Keratinocyte (primary cell): ENCODE results near the gene TWSG1. TPM values are rescaled to one million over a fixed set of nuclear protein-coding genes. Genes with fewer than 3 reads are reported as not detected.

Experiments
- DNase-seq: peaks from one replicate; pipeline ENCODE4 v3.0.0-alpha.2; 2011; ENCODE audit warnings: low read depth, missing footprints, low spot score
- FAIRE-seq: peaks from 2 replicates; lab custom pipeline; 2011; peaks lifted over from hg19 to GRCh38; lab: Jason Lieb, UNC
- H2AFZ ChIP-seq: 2 replicates; pipeline ENCODE4 v1.6.0; 2012; ENCODE audit warnings: low read length, control low read depth, inconsistent platforms; ENCODE audit not compliant: control insufficient read depth
- H3K27ac ChIP-seq: 2 replicates; pipeline ENCODE4 v1.5.1; 2011; ENCODE audit warnings: low read length; ENCODE audit not compliant: control insufficient read depth, insufficient read depth
- H3K27me3 ChIP-seq: 3 replicates; pipeline ENCODE4 v1.6.0; 2011; ENCODE audit warnings: low read length; ENCODE audit not compliant: control insufficient read depth, insufficient read depth; ENCODE audit errors: extremely low read depth
- H3K36me3 ChIP-seq, 2 experiments: 2 replicates in 1 of 2; 3 replicates in 1 of 2; pipeline ENCODE4 v1.5.1; 2011; ENCODE audit warnings: low read length in 2 of 2, mild to moderate bottlenecking in 1 of 2; ENCODE audit not compliant: control insufficient read depth in 2 of 2, insufficient read depth in 2 of 2; ENCODE audit errors: extremely low read depth in 1 of 2
- H3K4me1 ChIP-seq: 3 replicates; pipeline ENCODE4 v1.5.1; 2011; ENCODE audit warnings: low read length; ENCODE audit not compliant: control insufficient read depth, insufficient read depth; ENCODE audit errors: extremely low read depth
- H3K4me2 ChIP-seq: 3 replicates; pipeline ENCODE4 v1.6.0; 2011; ENCODE audit warnings: low read depth, low read length; ENCODE audit not compliant: control insufficient read depth, insufficient read depth; ENCODE audit errors: extremely low read depth
- H3K4me3 ChIP-seq, 3 experiments: fragments of 200-600 bp in 1 of 3; sonication (generic) in 1 of 3; 2 replicates in 2 of 3; 3 replicates in 1 of 3; pipeline ENCODE4 v1.5.1; 2011 to 2016; ENCODE audit warnings: low read length in 3 of 3, mild to moderate bottlenecking in 3 of 3, control low read depth in 2 of 3, inconsistent platforms in 1 of 3, low read depth in 1 of 3, mixed read lengths in 1 of 3, mixed run types in 1 of 3, moderate library complexity in 1 of 3; ENCODE audit not compliant: control insufficient read depth in 2 of 3, insufficient read depth in 2 of 3; ENCODE audit errors: extremely low read depth in 1 of 3
- H3K79me2 ChIP-seq: 2 replicates; pipeline ENCODE4 v1.6.0; 2012; ENCODE audit warnings: low read length; ENCODE audit not compliant: control insufficient read depth, insufficient read depth
- H3K9ac ChIP-seq: 3 replicates; pipeline ENCODE4 v1.6.0; 2011; ENCODE audit warnings: low read length; ENCODE audit not compliant: control insufficient read depth, insufficient read depth; ENCODE audit errors: extremely low read depth
- H3K9me1 ChIP-seq: 3 replicates; pipeline ENCODE4 v1.6.0; 2011; ENCODE audit warnings: low read length; ENCODE audit not compliant: control insufficient read depth, insufficient read depth; ENCODE audit errors: extremely low read depth
- H3K9me3 ChIP-seq: 2 replicates; pipeline ENCODE4 v1.5.1; 2012; ENCODE audit warnings: low read depth, low read length; ENCODE audit not compliant: control insufficient read depth
- H4K20me1 ChIP-seq: 3 replicates; pipeline ENCODE4 v1.6.0; 2011; ENCODE audit warnings: low read length; ENCODE audit not compliant: control insufficient read depth, insufficient read depth; ENCODE audit errors: extremely low read depth
- CTCF ChIP-seq, 3 experiments: IDR thresholded peaks in 1 of 3; conservative IDR thresholded peaks in 1 of 3; optimal IDR thresholded peaks in 1 of 3; 2 replicates in 2 of 3; 3 replicates in 1 of 3; pipeline versions ENCODE3 to v1.5.1; 2011; ENCODE audit warnings: low read length in 3 of 3, mild to moderate bottlenecking in 3 of 3, moderate library complexity in 2 of 3, control low read depth in 1 of 3, inconsistent platforms in 1 of 3; ENCODE audit not compliant: insufficient read depth in 2 of 3; ENCODE audit errors: extremely low read depth in 1 of 3
- EZH2 ChIP-seq: IDR thresholded peaks from one replicate; pipeline ENCODE4 v1.6.1; 2012; ENCODE audit warnings: inconsistent platforms, mild to moderate bottlenecking, low read length, moderate library complexity
- dilution Hi-C: fragments of 300-500 bp; cut with MboI; formaldehyde crosslinking; loops from one replicate; pipeline ENCODE4 v1.7.0; 2020; ENCODE audit warnings: low sequenced_read_pairs; ENCODE audit not compliant: extremely low pct_ligation_motif_present
- polyA plus RNA-seq, 5 experiments: library from polyadenylated mRNA; depleted of rRNA in 3 of 5; stranded (reverse) in 3 of 5; stranded (forward) in 1 of 5; unstranded in 1 of 5; fragments of >200 nt; gene quantifications; 1 replicate in 1 of 5; 2 replicates in 3 of 5; 3 replicates in 1 of 5; pipeline versions ENCODE4 v1.2.1 to v1.2.3, GENCODE V29; 2011 to 2012; ENCODE audit warnings: missing spikeins in 2 of 5, low read depth in 1 of 5, low replicate concordance in 1 of 5

Gene TWSG1
- polyA plus RNA-seq, 1 donor (not counting 4 experiments of a cell fraction or from before 2014, with no cell fraction given), result 46.9 TPM

GRCh38 chr18:9444549-9444948 is 110.0 kb downstream of the TWSG1 start:
- H3K9me3 ChIP-seq, result peaks cover 3% of the 10 kb centered on the region
- H3K9me1 ChIP-seq, result no peaks in the 10 kb centered on the region
- H3K27ac ChIP-seq, result no peak overlapping the region
- no peak overlapping the region for H2AFZ ChIP-seq
- no peak overlapping the region for H3K4me2 ChIP-seq
- H3K9ac ChIP-seq, result no peak overlapping the region
- dilution Hi-C loops, result no loop called here
- DNase-seq (no peak), FAIRE-seq (no peak)
- no peaks in the 10 kb centered on the region for H4K20me1 ChIP-seq
- H3K27me3 ChIP-seq, result no peaks in the 10 kb centered on the region
- H3K4me3 ChIP-seq, result no peak overlapping the region
- H3K79me2 ChIP-seq, result no peaks in the 10 kb centered on the region
- TF ChIP-seq EZH2, result no peak
- no peak for TF ChIP-seq CTCF (optimal IDR thresholded peaks at IDR 0.05 in 1 of 3, IDR thresholded peaks at IDR 0.05 in 1 of 3, conservative IDR thresholded peaks at IDR 0.05 in 1 of 3; ENCODE audit: extremely low read depth in 1 of 3, insufficient read depth in 2 of 3, low read length in 3 of 3)
- no peaks in the 10 kb centered on the region for H3K36me3 ChIP-seq
- no peaks in the 10 kb centered on the region for H3K4me1 ChIP-seq

DNA sequence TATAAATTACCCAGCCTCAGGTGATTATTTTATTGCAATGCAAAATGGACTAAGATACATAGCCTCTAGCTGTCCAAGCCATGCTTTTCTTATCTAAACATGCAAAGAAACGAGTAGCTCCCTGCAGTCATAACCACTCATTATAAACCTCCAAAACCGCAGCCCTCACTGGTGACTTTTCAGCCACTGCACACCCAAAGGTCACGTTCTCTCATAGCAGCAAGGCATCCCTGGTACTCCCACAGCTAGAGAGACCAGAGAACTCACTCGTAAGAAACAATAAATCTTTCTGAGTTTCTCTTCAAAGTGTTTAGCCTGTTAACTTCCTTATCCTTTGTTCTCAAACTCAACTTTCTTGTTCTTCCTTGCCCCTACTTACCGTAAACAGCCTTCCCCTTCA is 112.3 kb downstream of the TWSG1 start:
- Histone ChIP-seq H4K20me1 (no peaks in the 10 kb centered on the region), H3K9me1 (no peaks in the 10 kb centered on the region), H3K9ac (no peak overlapping the region), H3K79me2 (no peaks in the 10 kb centered on the region), H3K9me3 (peaks cover 3% of the 10 kb centered on the region), H3K27ac (no peak overlapping the region), H3K4me3 (no peak overlapping the region), H2AFZ (no peak overlapping the region), H3K4me1 (no peaks in the 10 kb centered on the region), H3K27me3 (no peaks in the 10 kb centered on the region), H3K36me3 (no peaks in the 10 kb centered on the region), H3K4me2 (no peak overlapping the region)
- dilution Hi-C loops, result no loop called here
- DNase-seq (no peak), FAIRE-seq (no peak)
- TF ChIP-seq EZH2 (no peak), CTCF (optimal IDR thresholded peaks at IDR 0.05 in 1 of 3, IDR thresholded peaks at IDR 0.05 in 1 of 3, conservative IDR thresholded peaks at IDR 0.05 in 1 of 3; ENCODE audit: extremely low read depth in 1 of 3, insufficient read depth in 2 of 3, low read length in 3 of 3) (no peak)
